Measurements from ENCODE around the gene PCDHB1. TPM values are rescaled to one million over a fixed set of nuclear protein-coding genes. Genes with fewer than 3 reads are reported as not detected.

The PCDHB1 gene
- total RNA-seq (2014; rRNA removed; shearing (Covaris generic)): not detected in 2 replicates

- DNase-seq (ENCODE audit: low read depth): peak; percentile 1
These were observed at the start of gene PCDHB1 for GRCh38 chr5:141050622-141051520. Gene PCDHB1, plus strand, starts transcription at chr5:141051374. Its CDS starts 97 bp downstream, at chr5:141051471.

- DNase-seq (ENCODE audit: low read depth): no peak
These were observed 49.7 kb upstream of the PCDHB1 start for GRCh38 chr5:141001446-141001843.

GRCh38 chr5:141001844-141002604, 49.1 kb upstream of the PCDHB1 start:
- peak; percentile 14 for DNase-seq (ENCODE audit: low read depth)

- DNase-seq (ENCODE audit: low read depth): no peak
These were observed 48.6 kb upstream of the PCDHB1 start for GRCh38 chr5:141002605-141002965.

- DNase-seq (ENCODE audit: low read depth): no peak
These were observed 48.1 kb upstream of the PCDHB1 start for GRCh38 chr5:141003031-141003430.

- DNase-seq (ENCODE audit: low read depth): peak; percentile 59
These were observed 47.2 kb upstream of the PCDHB1 start for GRCh38 chr5:141003791-141004611.

- no peak for DNase-seq (ENCODE audit: low read depth)
These were observed 43.4 kb upstream of the PCDHB1 start for GRCh38 chr5:141007791-141008190.

GRCh38 chr5:141010047-141010793, 41.0 kb upstream of the PCDHB1 start:
- DNase-seq (ENCODE audit: low read depth): no peak

- DNase-seq (ENCODE audit: low read depth): no peak
These were observed 33.2 kb upstream of the PCDHB1 start for GRCh38 chr5:141017943-141018342.

GRCh38 chr5:141022384-141022783, 28.8 kb upstream of the PCDHB1 start:
- DNase-seq (ENCODE audit: low read depth): no peak

GRCh38 chr5:141031006-141031405, 20.2 kb upstream of the PCDHB1 start:
- no peak for DNase-seq (ENCODE audit: low read depth)

- no peak for DNase-seq (ENCODE audit: low read depth)
These were observed 18.5 kb upstream of the PCDHB1 start for GRCh38 chr5:141032626-141033025.

- DNase-seq (ENCODE audit: low read depth): no peak
These were observed 12.1 kb upstream of the PCDHB1 start for GRCh38 chr5:141039061-141039460.

GRCh38 chr5:141039517-141039916, 11.7 kb upstream of the PCDHB1 start:
- DNase-seq (ENCODE audit: low read depth): no peak

GRCh38 chr5:141040093-141040770, 10.9 kb upstream of the PCDHB1 start:
- DNase-seq (ENCODE audit: low read depth): peak; percentile 27

GRCh38 chr5:141040771-141041426, 10.3 kb upstream of the PCDHB1 start:
- peak; percentile 84 for DNase-seq (ENCODE audit: low read depth)

GRCh38 chr5:141041427-141041785, 9.8 kb upstream of the PCDHB1 start:
- DNase-seq (ENCODE audit: low read depth): no peak

- DNase-seq (ENCODE audit: low read depth): no peak
These were observed 8.6 kb upstream of the PCDHB1 start for GRCh38 chr5:141042555-141042954.

GRCh38 chr5:141051521-141051866, 320 bp downstream of the PCDHB1 start:
- DNase-seq (ENCODE audit: low read depth): no peak

- no peak for DNase-seq (ENCODE audit: low read depth)
These were observed 26.7 kb downstream of the PCDHB1 start for GRCh38 chr5:141077826-141078225.
